K562 (cell line): Measurements from ENCODE around the gene CASKIN2. TPM values are rescaled to one million over a fixed set of nuclear protein-coding genes. Genes with fewer than 3 reads are reported as not detected.

Source experiments
- ATAC-seq: fragments of 200-7000 bp; cut with Tn5 transposase; 3 replicates; pipeline ENCODE4 v1.9.1; 2020; ENCODE audit warnings: moderate library complexity
- BruUV-seq: library from RNA; stranded (reverse); fragments of 400-500 nt; replicated peaks from 2 replicates; lab custom pipeline; 2021; lab: Mats Ljungman, UMichigan
- CTCF ChIA-PET: fragments of 300-600 bp; formaldehyde crosslinking; extraction: SDS; loops from one replicate; lab custom pipeline; 2021; ENCODE audit warnings: low intra/inter-chr PET ratio; lab: Yijun Ruan, JAX
- POLR2A ChIA-PET: fragments of 300-600, 350-650 bp; sonication (Branson Sonifier 250); formaldehyde crosslinking; extraction: SDS; loops from one replicate; lab custom pipeline; 2021; ENCODE audit warnings: antibody characterized with exemption, inconsistent platforms; lab: Yijun Ruan, JAX
- DNase-seq, 4 experiments: peaks; one replicate each; pipeline versions ENCODE4 v3.0.0 to v3.0.0-alpha.2; 2011 to 2018; ENCODE audit warnings: low spot score in 3 of 4, mixed read lengths in 3 of 4; ENCODE audit errors: extremely low read depth in 1 of 4
- FAIRE-seq: peaks from 2 replicates; lab custom pipeline; 2011; peaks lifted over from hg19 to GRCh38; lab: Jason Lieb, UNC
- H2AFZ ChIP-seq: 2 replicates; pipeline ENCODE4 v1.6.0; 2011; ENCODE audit warnings: low read depth, low read length, control low read depth, inconsistent platforms
- H3K27ac ChIP-seq: fragments of 200-600 bp; 3 replicates; pipeline ENCODE4 v1.8.0; 2011; ENCODE audit warnings: low read depth, mild to moderate bottlenecking, control low read depth, inconsistent platforms, low read length, moderate library complexity, mixed read lengths; ENCODE audit errors: extremely low read depth
- H3K27me3 ChIP-seq, 2 experiments: fragments of 300-600 bp in 1 of 2; 2 replicates in 1 of 2; 3 replicates in 1 of 2; pipeline versions ENCODE4 v1.6.0 to v1.8.0; 2011; ENCODE audit warnings: inconsistent platforms in 2 of 2, low read length in 2 of 2, mild to moderate bottlenecking in 1 of 2, mixed read lengths in 1 of 2, moderate library complexity in 1 of 2; ENCODE audit not compliant: control insufficient read depth in 2 of 2, insufficient read depth in 2 of 2
- H3K36me3 ChIP-seq: fragments of 300-600 bp; 3 replicates; pipeline ENCODE4 v1.8.0; 2011; ENCODE audit warnings: mild to moderate bottlenecking, low read length, inconsistent platforms; ENCODE audit not compliant: control insufficient read depth, insufficient read depth
- H3K4me1 ChIP-seq, 2 experiments: fragments of 200-600 bp in 1 of 2; replicated peaks in 1 of 2; 2 replicates in 1 of 2; 3 replicates in 1 of 2; pipeline versions ENCODE4 v1.5.1 to v1.8.0; 2011; ENCODE audit warnings: inconsistent platforms in 2 of 2, low read length in 2 of 2, mild to moderate bottlenecking in 1 of 2, mixed read lengths in 1 of 2, moderate library complexity in 1 of 2; ENCODE audit not compliant: control insufficient read depth in 2 of 2, insufficient read depth in 2 of 2
- H3K4me2 ChIP-seq: 2 replicates; pipeline ENCODE4 v1.6.1; 2011; ENCODE audit warnings: low read length, control low read depth, inconsistent platforms, mixed read lengths; ENCODE audit not compliant: insufficient read depth
- H3K4me3 ChIP-seq: fragments of 200-600 bp; sonication (generic), shearing (Covaris generic); 2 replicates; pipeline ENCODE4 v1.5.1; 2016; ENCODE audit warnings: control low read depth, inconsistent platforms
- H3K79me2 ChIP-seq: fragments of 200-600 bp; 3 replicates; pipeline ENCODE4 v1.8.0; 2011; ENCODE audit warnings: low read length, inconsistent platforms; ENCODE audit not compliant: control insufficient read depth, insufficient read depth
- H3K9ac ChIP-seq, 2 experiments: 2 replicates each; pipeline versions ENCODE4 v1.6.0 to v1.6.1; 2011; ENCODE audit warnings: low read depth in 2 of 2, low read length in 2 of 2, control low read depth in 1 of 2, inconsistent platforms in 1 of 2, mild to moderate bottlenecking in 1 of 2, mixed read lengths in 1 of 2; ENCODE audit not compliant: insufficient read depth in 1 of 2
- H3K9me1 ChIP-seq: one replicate; pipeline ENCODE4 v1.6.0; 2011; ENCODE audit warnings: inconsistent platforms, mild to moderate bottlenecking, low read length, moderate library complexity; ENCODE audit not compliant: control insufficient read depth, insufficient read depth
- H3K9me3 ChIP-seq: replicated peaks from 2 replicates; pipeline ENCODE4 v1.5.1; 2011; ENCODE audit warnings: low read depth, low read length, inconsistent platforms; ENCODE audit not compliant: control insufficient read depth, insufficient read depth
- H4K20me1 ChIP-seq: replicated peaks from 2 replicates; pipeline ENCODE4 v1.6.1; 2011; ENCODE audit warnings: low read length, inconsistent platforms, mixed read lengths; ENCODE audit not compliant: control insufficient read depth, insufficient read depth
- HDAC2 ChIP-seq: fragments of 450-650 bp; IDR thresholded peaks from 2 replicates; pipeline ENCODE4 v1.6.1; 2016; ENCODE audit warnings: mild to moderate bottlenecking
- HMG20A ChIP-seq: fragments of 450-650 bp; formaldehyde crosslinking; conservative IDR thresholded peaks from 2 replicates; pipeline ENCODE4 v1.4.0; 2020; ENCODE audit warnings: mild to moderate bottlenecking, mixed read lengths
- MEF2A ChIP-seq: IDR thresholded peaks from 2 replicates; pipeline ENCODE4 v1.6.1; 2011; ENCODE audit warnings: low read depth, mild to moderate bottlenecking, low read length, moderate library complexity; ENCODE audit not compliant: control insufficient read depth
- NR2F6 ChIP-seq: fragments of 450-650 bp; formaldehyde crosslinking; IDR thresholded peaks from 2 replicates; pipeline ENCODE4 v1.4.0; 2020; ENCODE audit warnings: mild to moderate bottlenecking
- POLR2AphosphoS2 ChIP-seq: IDR thresholded peaks from 2 replicates; pipeline ENCODE4 v1.6.1; 2012; ENCODE audit warnings: low read length, improper control_type of control experiment
- SLC30A9 ChIP-seq: fragments of 250-450 bp; sonication (Bioruptor Pico); IDR thresholded peaks from 2 replicates; pipeline ENCODE4 v1.8.0; 2022; ENCODE audit warnings: mild to moderate bottlenecking, moderate library complexity
- TCF3 ChIP-seq: sonication (generic); formaldehyde crosslinking; IDR thresholded peaks from 2 replicates; pipeline ENCODE4 v1.4.0; 2020; ENCODE audit warnings: mild to moderate bottlenecking, missing genetic modification reagents
- ZFX ChIP-seq: sonication (generic); formaldehyde crosslinking; IDR thresholded peaks from 2 replicates; pipeline ENCODE4 v1.8.0; 2022; ENCODE audit warnings: mild to moderate bottlenecking, missing genetic modification reagents, moderate library complexity
- ZNF431 ChIP-seq: sonication (generic); formaldehyde crosslinking; IDR thresholded peaks from 2 replicates; pipeline ENCODE4 v1.8.0; 2022; ENCODE audit warnings: mild to moderate bottlenecking, missing genetic modification reagents
- ZNF778 ChIP-seq: fragments of 450-650 bp; formaldehyde crosslinking; IDR thresholded peaks from 2 replicates; pipeline ENCODE4 v1.4.0; 2020; ENCODE audit warnings: mild to moderate bottlenecking, moderate library complexity
- WGBS: fragments of 100-300 bp; shearing (Covaris generic); methylation state at CpG from one replicate; pipeline ENCODE4 v1.1.6; 2016; ENCODE audit warnings: low coverage, mixed read lengths; ENCODE audit not compliant: insufficient coverage; ENCODE audit errors: missing lambda C conversion rate; 5-methylcytosine and 5-hydroxymethylcytosine counted together
- in situ Hi-C: fragments of 300-500 bp; cut with MboI; formaldehyde crosslinking; loops from 4 replicates; pipeline ENCODE4 v1.15.0; 2018; ENCODE audit warnings: inconsistent platforms, mixed read lengths
- intact Hi-C: fragments of 100-400 bp; cut with micrococcal nuclease; formaldehyde crosslinking; loops from 2 replicates; pipeline ENCODE4 v1.14.2; 2022
- polyA plus RNA-seq, 8 experiments: library from polyadenylated mRNA; depleted of rRNA in 4 of 8; stranded (reverse) in 5 of 8; unstranded in 3 of 8; fragments of >200 nt; fragmentation: Nextera tagmentation in 2 of 8; fragmentation: Illumina TruSeq in 1 of 8; extraction: Ambion mirVana in 2 of 8; extraction: Trizol in 1 of 8; gene quantifications; 2 replicates each; pipeline versions ENCODE4 v1.2.1 to v1.2.3, GENCODE V29; 2011 to 2014; ENCODE audit warnings: inconsistent platforms in 1 of 8, missing spikeins in 1 of 8
- total RNA-seq, 7 experiments: library from RNA; depleted of rRNA in 6 of 7; stranded (reverse); fragments of >200 nt in 6 of 7; fragmentation: Illumina TruSeq in 2 of 7; extraction: Trizol in 2 of 7; gene quantifications; 2 replicates each; pipeline versions ENCODE4 v1.2.1 to v1.2.3, GENCODE V29; 2011 to 2021; ENCODE audit warnings: low replicate concordance in 1 of 7
- TF ChIP-seq, protein P1 (sequence below): sonication (generic); formaldehyde crosslinking; IDR thresholded peaks from 2 replicates; pipeline ENCODE4 v1.8.1; 2023; ENCODE audit warnings: mild to moderate bottlenecking, missing genetic modification reagents, moderate library complexity

Gene CASKIN2
- total and polyA plus RNA-seq, 9 of the 15 experiments (the other 6 are each of a cell fraction or from before 2014, with no cell fraction given), result 0.01 to 12.2 (median 2.1) TPM

DNA sequence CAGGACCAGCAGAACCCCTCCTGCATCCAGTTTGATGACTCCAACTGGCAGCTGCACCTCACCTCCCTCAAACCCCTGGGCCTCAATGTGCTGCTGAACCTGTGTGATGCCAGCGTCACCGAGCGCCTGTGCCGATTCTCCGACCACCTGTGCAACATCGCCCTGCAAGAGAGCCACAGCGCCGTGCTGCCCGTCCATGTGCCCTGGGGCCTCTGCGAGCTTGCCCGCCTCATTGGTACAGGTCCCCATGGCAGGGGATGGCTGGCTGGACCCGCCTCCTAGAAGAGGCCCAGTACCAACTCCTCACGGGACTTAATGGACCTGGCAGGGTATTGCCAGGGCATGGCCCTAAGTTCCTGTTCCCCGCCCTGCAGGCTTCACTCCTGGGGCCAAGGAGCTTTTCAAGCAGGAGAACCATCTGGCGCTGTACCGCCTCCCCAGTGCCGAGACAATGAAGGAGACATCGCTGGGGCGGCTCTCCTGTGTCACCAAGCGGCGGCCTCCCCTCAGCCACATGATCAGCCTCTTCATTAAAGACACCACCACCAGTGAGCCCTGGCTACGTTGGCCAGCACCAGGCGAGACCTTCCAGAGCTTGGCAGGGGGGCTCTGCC, 22.7 kb downstream of the CASKIN2 start:
- peaks cover 6% of the 10 kb centered on the region; the same call in 1 of the 2 replicates for H4K20me1 ChIP-seq
- no peak overlapping the region for H3K4me2 ChIP-seq
- FAIRE-seq, result no peak
- H3K4me3 ChIP-seq, result no peak overlapping the region
- TF ChIP-seq POLR2AphosphoS2 (no peak), ZNF431 (CRISPR knock-in tag) (no peak), ZNF778 (no peak), TCF3 (CRISPR knock-in tag) (no peak), HMG20A (CRISPR knock-in tag) (no peak), MEF2A (no peak), ZFX (no peak), SLC30A9 (CRISPR knock-in tag) (no peak), NR2F6 (CRISPR knock-in tag) (no peak), HDAC2 (no peak)
- TF ChIP-seq, protein P1, sequence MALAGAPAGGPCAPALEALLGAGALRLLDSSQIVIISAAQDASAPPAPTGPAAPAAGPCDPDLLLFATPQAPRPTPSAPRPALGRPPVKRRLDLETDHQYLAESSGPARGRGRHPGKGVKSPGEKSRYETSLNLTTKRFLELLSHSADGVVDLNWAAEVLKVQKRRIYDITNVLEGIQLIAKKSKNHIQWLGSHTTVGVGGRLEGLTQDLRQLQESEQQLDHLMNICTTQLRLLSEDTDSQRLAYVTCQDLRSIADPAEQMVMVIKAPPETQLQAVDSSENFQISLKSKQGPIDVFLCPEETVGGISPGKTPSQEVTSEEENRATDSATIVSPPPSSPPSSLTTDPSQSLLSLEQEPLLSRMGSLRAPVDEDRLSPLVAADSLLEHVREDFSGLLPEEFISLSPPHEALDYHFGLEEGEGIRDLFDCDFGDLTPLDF (CRISPR knock-in tag), result no peak
- in situ Hi-C loops (no loop called here), intact Hi-C loops (no loop called here)
- H3K9ac ChIP-seq, result no peak overlapping the region
- H3K4me1 ChIP-seq, result peaks cover 3 to 22% of the 10 kb centered on the region in 2 experiments; a peak in 4 of 5 replicates
- H3K27ac ChIP-seq, result no peak overlapping the region
- no peak overlapping the region for H2AFZ ChIP-seq
- CTCF ChIA-PET, result no interaction called here
- POLR2A ChIA-PET, result interaction anchor here (0.5 to 0.7 kb wide), 3 partner anchors 10 to 379 kb away, joined by 3 read pairs; no protein-coding TSS in a partner anchor
- no peaks in the 10 kb centered on the region for H3K9me1 ChIP-seq
- ATAC-seq, result no peak
- H3K9me3 ChIP-seq, result no peaks in the 10 kb centered on the region
- TSS peak; percentile 33 for BruUV-seq
- H3K79me2 ChIP-seq, result 0 out of 3 replicates have a peak, but pooled peaks cover 2% of the 10 kb centered on the region
- H3K27me3 ChIP-seq, result no peaks in the 10 kb centered on the region
- WGBS, result 79% methylated on average over 22 of the region's 23 CpGs
- peaks cover 35% of the 10 kb centered on the region; the same call in 2 of the 3 replicates for H3K36me3 ChIP-seq
- no peak for DNase-seq
